Prostate gland (tissue), 2 donors: ENCODE results near the gene MNAT1. TPM values are rescaled to one million over a fixed set of nuclear protein-coding genes. Genes with fewer than 3 reads are reported as not detected.

ENCODE experiments used
- DNase-seq: peaks from one replicate; pipeline ENCODE4 v3.0.0-alpha.2; 2019; ENCODE audit warnings: low spot score
- H3K27ac ChIP-seq, 2 donors: fragments of 200-600 bp; sonication (generic); 2 replicates each; pipeline ENCODE4 v1.5.1; 2017 to 2019
- H3K27me3 ChIP-seq: fragments of 200-600 bp; sonication (generic); replicated peaks from 2 replicates; pipeline ENCODE4 v1.5.1; 2019; ENCODE audit not compliant: insufficient read depth
- H3K36me3 ChIP-seq, 2 donors: fragments of 200-600 bp; sonication (generic); 1 replicate in 1 of 2; 2 replicates in 1 of 2; pipeline versions ENCODE4 v1.5.1 to v1.8.1; 2017 to 2019
- H3K4me1 ChIP-seq: fragments of 200-600 bp; sonication (generic); replicated peaks from 2 replicates; pipeline ENCODE4 v1.5.1; 2019
- H3K4me3 ChIP-seq, 2 donors: fragments of 200-600 bp; sonication (generic); 2 replicates each; pipeline ENCODE4 v1.5.1; 2017 to 2019
- H3K9me3 ChIP-seq: fragments of 200-600 bp; sonication (generic); 2 replicates; pipeline ENCODE4 v1.5.1; 2017
- POLR2A ChIP-seq: fragments of 450-650 bp; IDR thresholded peaks from one replicate; pipeline ENCODE4 v1.6.1; 2016; ENCODE audit warnings: antibody characterized with exemption, mild to moderate bottlenecking
- POLR2AphosphoS5 ChIP-seq: sonication (generic); formaldehyde crosslinking; IDR thresholded peaks from one replicate; pipeline ENCODE4 v1.6.1; 2017; ENCODE audit warnings: antibody characterized with exemption
- WGBS: methylation state at CpG from one replicate; pipeline ENCODE4 v1.1.5; 2018; 5-methylcytosine and 5-hydroxymethylcytosine counted together
- intact Hi-C: fragments of 100-400 bp; cut with DNase I; formaldehyde crosslinking; loops from one replicate; pipeline ENCODE4 v1.14.2; 2022
- total RNA-seq, 2 donors: library from RNA; depleted of rRNA; stranded (reverse); fragments of >200 nt; gene quantifications; one replicate each; pipeline ENCODE4 v1.1.0, GENCODE V29; 2016
- TF ChIP-seq, protein P1 (sequence below), 4 experiments: fragments of 200-600 bp in 2 of 4; fragments of 450-650 bp in 2 of 4; sonication (generic) in 2 of 4; IDR thresholded peaks; 1 replicate in 3 of 4; 2 replicates in 1 of 4; pipeline ENCODE4 v1.5.1; 2016 to 2019; ENCODE audit warnings: antibody characterized with exemption in 4 of 4, mild to moderate bottlenecking in 2 of 4, moderate library complexity in 2 of 4

MNAT1 gene
- total RNA-seq, 2 donors from 2014 or later, result 16.1 to 62.9 TPM

DNA sequence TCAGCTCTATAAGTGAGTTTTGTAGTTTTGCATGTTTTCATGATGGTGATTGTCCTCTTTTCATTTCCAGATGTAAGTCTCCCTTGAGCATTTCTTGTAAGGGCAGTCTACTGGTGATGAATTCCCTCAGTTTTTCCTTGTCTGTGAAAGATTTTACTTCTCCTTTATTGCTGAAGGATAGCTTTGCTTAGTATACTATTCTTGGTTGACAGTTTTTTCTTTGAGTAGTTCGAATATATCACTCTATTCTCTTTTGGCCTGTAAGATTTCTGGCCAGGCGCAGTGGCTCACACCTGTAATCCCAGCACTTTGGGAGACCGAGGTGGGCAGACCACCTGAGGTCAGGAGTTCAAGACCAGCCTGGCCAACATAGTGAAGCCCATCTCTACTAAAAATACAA lies 34.0 kb upstream of the MNAT1 start:
- Histone ChIP-seq H3K36me3 (no peaks in the 10 kb centered on the region), H3K4me1 (no peaks in the 10 kb centered on the region), H3K9me3 (no peaks in the 10 kb centered on the region), H3K27me3 (no peaks in the 10 kb centered on the region), H3K27ac (no peak overlapping the region), H3K4me3 (no peak overlapping the region)
- intact Hi-C loops, result no loop called here
- WGBS, result 96% methylated on average over 3 of the region's 3 CpGs
- DNase-seq, result no peak
- TF ChIP-seq POLR2AphosphoS5 (no peak), POLR2A (no peak)
- TF ChIP-seq, protein P1, sequence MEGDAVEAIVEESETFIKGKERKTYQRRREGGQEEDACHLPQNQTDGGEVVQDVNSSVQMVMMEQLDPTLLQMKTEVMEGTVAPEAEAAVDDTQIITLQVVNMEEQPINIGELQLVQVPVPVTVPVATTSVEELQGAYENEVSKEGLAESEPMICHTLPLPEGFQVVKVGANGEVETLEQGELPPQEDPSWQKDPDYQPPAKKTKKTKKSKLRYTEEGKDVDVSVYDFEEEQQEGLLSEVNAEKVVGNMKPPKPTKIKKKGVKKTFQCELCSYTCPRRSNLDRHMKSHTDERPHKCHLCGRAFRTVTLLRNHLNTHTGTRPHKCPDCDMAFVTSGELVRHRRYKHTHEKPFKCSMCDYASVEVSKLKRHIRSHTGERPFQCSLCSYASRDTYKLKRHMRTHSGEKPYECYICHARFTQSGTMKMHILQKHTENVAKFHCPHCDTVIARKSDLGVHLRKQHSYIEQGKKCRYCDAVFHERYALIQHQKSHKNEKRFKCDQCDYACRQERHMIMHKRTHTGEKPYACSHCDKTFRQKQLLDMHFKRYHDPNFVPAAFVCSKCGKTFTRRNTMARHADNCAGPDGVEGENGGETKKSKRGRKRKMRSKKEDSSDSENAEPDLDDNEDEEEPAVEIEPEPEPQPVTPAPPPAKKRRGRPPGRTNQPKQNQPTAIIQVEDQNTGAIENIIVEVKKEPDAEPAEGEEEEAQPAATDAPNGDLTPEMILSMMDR (IDR thresholded peaks at IDR 0.05), result no peak

DNA sequence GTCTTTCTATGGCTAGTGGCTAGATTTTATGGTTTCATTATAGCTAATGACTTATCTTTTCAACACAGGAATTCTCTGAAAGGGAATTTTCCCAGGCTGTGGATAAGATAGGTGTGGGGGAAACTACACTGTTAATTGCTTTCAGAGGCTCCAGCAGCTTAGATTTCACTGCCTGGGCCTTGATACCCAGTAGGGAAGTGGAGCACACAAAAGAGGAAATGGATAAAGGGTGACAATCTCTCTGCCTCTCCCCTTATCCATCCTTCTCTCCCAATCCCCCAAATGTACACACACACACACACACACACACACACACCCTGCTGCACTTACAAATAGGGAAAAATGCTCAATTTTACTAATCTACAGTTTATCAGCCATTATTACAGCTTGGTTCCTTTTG lies 29.5 kb upstream of the MNAT1 start:
- H3K4me1 ChIP-seq, result no peaks in the 10 kb centered on the region
- no peak overlapping the region for H3K4me3 ChIP-seq
- intact Hi-C loops, result no loop called here
- DNase-seq, result no peak
- H3K27ac ChIP-seq, result no peak overlapping the region
- TF ChIP-seq POLR2AphosphoS5 (no peak), POLR2A (no peak)
- TF ChIP-seq, protein P1 (IDR thresholded peaks at IDR 0.05), result no peak
- H3K27me3 ChIP-seq, result no peaks in the 10 kb centered on the region
- no peaks in the 10 kb centered on the region for H3K9me3 ChIP-seq
- H3K36me3 ChIP-seq, result no peaks in the 10 kb centered on the region

DNA sequence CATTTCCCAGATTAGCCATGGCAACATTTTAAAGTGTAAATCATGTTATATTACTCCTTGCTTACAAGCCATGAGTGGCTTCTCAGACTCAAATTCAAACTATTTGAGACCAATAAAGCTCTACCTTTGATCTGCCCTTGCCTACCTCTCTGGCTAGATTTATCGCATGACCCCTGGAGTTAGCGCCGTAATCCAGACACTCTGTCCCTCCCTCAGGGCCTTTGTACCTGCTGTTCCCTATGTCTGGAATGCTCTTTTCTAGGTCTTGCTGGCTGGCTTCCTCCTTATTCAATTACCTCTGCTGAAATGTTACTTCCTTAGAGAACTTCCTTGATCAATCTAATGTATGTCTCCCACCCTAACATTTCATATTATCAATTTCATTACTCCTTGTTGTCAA lies 26.7 kb upstream of the MNAT1 start:
- Histone ChIP-seq H3K9me3 (no peaks in the 10 kb centered on the region), H3K4me1 (no peaks in the 10 kb centered on the region), H3K36me3 (no peaks in the 10 kb centered on the region), H3K27me3 (no peaks in the 10 kb centered on the region), H3K4me3 (no peak overlapping the region), H3K27ac (no peak overlapping the region)
- TF ChIP-seq POLR2A (no peak), POLR2AphosphoS5 (no peak)
- TF ChIP-seq, protein P1 (IDR thresholded peaks at IDR 0.05), result no peak
- DNase-seq, result no peak
- intact Hi-C loops, result no loop called here
- 96% methylated on average over 3 of the region's 3 CpGs for WGBS

DNA sequence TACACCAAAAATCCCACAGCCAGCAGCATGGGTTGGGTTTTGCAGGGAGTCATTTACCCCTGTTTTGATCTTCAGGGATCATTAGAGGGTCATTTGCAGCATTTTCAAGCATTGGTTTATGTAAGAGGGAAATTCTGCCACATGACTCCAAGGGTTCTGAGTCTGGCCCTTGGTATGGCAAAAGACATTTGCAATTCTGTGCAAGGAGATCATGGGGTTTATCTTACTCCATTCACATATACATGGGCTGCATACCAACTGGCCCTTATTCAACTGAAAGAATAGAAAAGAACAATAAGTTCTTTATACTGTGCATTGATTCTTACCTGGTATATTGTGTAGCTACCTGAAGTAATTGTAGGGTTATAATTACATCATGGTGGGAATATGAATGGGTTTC lies 24.1 kb upstream of the MNAT1 start:
- H3K4me3 ChIP-seq, result no peak overlapping the region
- DNase-seq, result no peak
- H3K9me3 ChIP-seq, result no peaks in the 10 kb centered on the region
- no peaks in the 10 kb centered on the region for H3K27me3 ChIP-seq
- H3K27ac ChIP-seq, result no peak overlapping the region
- intact Hi-C loops, result no loop called here
- no peak for TF ChIP-seq POLR2A
- TF ChIP-seq, protein P1 (IDR thresholded peaks at IDR 0.05), result no peak
- no peak for TF ChIP-seq POLR2AphosphoS5
- H3K4me1 ChIP-seq, result no peaks in the 10 kb centered on the region
- no peaks in the 10 kb centered on the region for H3K36me3 ChIP-seq

DNA sequence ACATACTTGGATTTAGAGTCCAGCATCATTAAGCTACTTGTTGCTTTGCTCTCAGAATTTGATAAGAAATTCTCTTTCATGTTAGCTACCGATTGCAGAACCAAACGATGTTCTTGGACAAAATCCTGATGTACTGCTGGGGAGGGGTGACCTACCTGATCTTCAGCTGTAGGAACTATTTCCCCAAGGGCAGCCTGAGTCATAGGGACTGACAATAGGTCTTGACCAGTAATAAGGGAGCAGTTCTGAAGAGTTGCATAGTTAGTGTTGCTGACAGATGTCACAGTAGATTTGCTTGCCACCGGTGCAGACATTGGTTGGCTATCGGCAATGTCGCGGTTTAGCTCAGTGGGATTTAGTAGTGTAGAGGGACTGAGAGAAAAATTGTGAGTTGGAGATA lies 21.0 kb upstream of the MNAT1 start:
- DNase-seq, result no peak
- no peaks in the 10 kb centered on the region for H3K36me3 ChIP-seq
- no peaks in the 10 kb centered on the region for H3K27me3 ChIP-seq
- TF ChIP-seq, protein P1 (IDR thresholded peaks at IDR 0.05), result no peak
- TF ChIP-seq POLR2AphosphoS5 (no peak), POLR2A (no peak)
- H3K4me1 ChIP-seq, result no peaks in the 10 kb centered on the region
- intact Hi-C loops, result no loop called here
- no peak overlapping the region for H3K27ac ChIP-seq
- no peaks in the 10 kb centered on the region for H3K9me3 ChIP-seq
- WGBS, result 75% methylated on average over 6 of the region's 6 CpGs
- no peak overlapping the region for H3K4me3 ChIP-seq
